ENCODE measurements around the gene PPFIA3.

The PPFIA3 gene

DNA sequence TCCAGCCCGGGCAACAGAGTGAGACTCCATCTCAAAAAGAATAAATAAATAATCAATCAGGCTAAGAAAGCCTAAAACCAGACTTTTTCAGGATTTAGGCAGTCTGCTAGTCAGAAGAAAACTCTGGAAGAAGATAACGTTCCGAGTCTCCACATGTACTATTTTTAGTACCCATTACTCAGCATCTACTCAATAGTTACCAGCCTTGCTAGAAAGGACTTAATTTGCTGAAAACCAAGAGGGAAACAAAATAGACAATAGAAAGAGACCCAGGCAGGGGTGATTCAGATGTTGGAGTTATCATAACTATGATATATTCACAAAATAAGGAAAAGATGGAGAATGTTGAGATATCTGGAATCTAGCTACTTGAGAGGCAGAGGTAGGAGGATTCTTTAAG is 8.8 kb upstream of the PPFIA3 start:
- TF ChIP-seq, protein P1, sequence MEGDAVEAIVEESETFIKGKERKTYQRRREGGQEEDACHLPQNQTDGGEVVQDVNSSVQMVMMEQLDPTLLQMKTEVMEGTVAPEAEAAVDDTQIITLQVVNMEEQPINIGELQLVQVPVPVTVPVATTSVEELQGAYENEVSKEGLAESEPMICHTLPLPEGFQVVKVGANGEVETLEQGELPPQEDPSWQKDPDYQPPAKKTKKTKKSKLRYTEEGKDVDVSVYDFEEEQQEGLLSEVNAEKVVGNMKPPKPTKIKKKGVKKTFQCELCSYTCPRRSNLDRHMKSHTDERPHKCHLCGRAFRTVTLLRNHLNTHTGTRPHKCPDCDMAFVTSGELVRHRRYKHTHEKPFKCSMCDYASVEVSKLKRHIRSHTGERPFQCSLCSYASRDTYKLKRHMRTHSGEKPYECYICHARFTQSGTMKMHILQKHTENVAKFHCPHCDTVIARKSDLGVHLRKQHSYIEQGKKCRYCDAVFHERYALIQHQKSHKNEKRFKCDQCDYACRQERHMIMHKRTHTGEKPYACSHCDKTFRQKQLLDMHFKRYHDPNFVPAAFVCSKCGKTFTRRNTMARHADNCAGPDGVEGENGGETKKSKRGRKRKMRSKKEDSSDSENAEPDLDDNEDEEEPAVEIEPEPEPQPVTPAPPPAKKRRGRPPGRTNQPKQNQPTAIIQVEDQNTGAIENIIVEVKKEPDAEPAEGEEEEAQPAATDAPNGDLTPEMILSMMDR (IDR thresholded peaks at IDR 0.05; ENCODE audit: borderline replicate concordance, insufficient read depth, low read depth, low read length), result no peak
- H3K4me3 ChIP-seq (ENCODE audit: low read depth, low read length), result no peak overlapping the region

DNA sequence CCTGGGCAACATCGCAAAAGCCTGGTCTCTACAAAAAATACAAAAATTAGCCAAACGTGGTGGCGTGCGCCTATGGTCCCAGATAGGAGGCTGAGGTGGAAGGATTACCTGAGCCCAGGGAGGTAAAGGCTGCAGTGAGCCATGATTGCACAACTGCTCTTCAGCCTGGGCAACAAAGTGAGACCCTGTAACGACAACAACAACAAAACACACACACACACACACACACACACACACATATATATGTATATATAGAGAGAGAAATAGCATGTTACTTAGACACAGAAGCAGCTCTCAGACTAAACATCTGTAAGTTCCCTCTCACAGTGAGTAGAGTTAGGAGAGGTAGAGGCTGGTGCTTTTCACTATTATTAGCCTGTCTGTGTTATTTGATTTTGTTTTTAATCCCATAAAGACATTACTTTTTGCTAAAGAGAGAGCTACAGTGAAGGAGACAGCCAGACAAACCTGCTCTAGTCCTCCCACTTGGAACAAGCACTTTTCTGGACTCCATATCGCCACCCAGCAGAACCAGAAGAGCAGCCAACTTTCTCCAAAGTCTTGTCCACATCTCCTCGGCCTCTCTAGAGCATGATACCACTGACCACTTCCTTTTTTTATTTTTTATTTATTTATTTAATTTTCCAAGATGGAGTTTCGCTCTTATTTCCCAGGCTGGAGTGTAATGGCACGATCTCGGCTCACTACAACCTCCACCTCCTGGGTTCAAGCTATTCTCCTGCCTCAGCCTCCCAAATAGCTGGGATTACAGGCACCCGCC is 7.9 kb upstream of the PPFIA3 start:
- no peak overlapping the region for H3K4me3 ChIP-seq (ENCODE audit: low read depth, low read length)
- TF ChIP-seq, protein P1 (IDR thresholded peaks at IDR 0.05; ENCODE audit: borderline replicate concordance, insufficient read depth, low read depth, low read length), result no peak

DNA sequence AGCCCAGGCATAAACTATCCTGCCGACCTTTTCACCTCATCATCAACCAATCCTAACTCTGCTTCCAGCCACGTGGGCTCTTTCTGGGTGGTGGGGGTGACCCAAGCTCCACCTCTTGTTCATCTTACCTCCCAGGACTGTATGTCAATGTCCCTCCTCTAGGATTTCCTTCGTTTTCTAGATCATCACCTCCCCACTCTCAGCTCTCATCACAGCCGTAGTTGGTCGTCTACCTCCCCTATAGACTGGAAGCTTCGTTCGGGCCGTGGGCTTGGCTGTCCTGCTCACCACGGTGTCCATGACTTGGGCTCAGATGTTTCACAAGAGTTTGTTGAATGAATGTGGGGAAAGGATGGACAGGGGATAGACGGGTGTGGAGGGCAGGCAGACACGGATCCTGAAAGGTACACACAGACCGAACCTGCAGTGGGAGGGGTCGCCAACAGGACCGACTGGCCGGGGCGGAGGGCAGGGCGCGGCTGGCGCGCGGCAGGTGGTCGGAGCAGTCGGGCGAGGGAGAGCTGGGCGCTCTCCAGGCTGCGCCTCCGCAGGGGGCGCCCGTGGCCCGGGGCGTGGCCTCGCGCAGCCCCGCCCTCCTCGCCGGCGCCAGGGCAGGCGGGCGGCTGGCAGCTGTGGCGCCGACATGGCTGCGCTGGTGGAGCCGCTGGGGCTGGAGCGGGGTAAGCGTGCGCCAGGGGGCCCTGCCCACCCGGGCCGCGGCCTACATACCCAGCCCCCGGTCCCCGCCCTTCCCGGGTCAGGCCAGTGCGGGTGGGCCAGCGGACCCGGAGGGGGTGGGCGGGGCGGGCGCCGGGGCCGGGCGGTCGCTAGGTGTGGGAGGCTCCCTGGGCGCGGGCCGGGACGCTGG is 5.3 kb upstream of the PPFIA3 start, which contains the start of gene LIN7B:
LIN7B (plus strand) TSS at position 609 of the 868 bp plus-strand sequence; CDS start at position 644, 35 bp downstream.
- TF ChIP-seq, protein P1 (IDR thresholded peaks at IDR 0.05; ENCODE audit: borderline replicate concordance, insufficient read depth, low read depth, low read length), result peak; percentile 81

DNA sequence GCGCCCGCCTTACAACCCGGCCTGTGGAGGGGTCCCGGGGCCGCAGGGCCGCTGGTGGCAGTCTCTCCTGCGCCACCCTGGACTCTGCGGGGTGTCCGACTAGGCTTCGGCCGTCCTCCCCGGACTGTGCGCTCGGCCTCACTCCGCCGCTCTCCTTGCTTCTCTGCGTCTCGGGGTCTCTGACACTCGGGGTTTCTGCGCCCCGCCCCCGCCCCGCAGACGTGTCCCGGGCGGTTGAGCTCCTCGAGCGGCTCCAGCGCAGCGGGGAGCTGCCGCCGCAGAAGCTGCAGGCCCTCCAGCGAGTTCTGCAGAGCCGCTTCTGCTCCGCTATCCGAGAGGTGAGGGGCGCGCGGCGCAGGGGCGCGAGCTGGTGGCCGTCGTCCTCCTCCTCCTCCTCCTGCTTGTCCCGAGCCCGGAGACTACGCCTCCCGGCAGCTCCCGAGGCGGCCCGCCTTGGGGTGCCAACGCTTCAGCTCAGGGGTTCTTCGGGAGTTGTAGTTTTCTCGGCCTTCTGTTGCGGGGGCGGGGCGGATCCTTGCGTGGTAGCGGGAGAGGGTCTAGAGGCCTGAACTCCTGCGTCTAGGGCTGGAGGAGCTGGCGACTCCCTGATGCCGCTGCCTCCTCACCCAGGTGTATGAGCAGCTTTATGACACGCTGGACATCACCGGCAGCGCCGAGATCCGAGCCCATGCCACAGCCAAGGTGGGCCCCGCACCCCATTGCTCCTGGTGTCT is 4.5 kb upstream of the PPFIA3 start:
- H3K4me3 ChIP-seq (ENCODE audit: low read depth, low read length), result peak overlapping the region; percentile 71
- TF ChIP-seq, protein P1 (IDR thresholded peaks at IDR 0.05; ENCODE audit: borderline replicate concordance, insufficient read depth, low read depth, low read length), result no peak

More for the DNA sequence above, 5.3 kb upstream of the PPFIA3 start, which contains the start of gene LIN7B:
- H3K4me3 ChIP-seq (ENCODE audit: low read depth, low read length), result peak within 1 kb of the TSS; percentile 71

DNA sequence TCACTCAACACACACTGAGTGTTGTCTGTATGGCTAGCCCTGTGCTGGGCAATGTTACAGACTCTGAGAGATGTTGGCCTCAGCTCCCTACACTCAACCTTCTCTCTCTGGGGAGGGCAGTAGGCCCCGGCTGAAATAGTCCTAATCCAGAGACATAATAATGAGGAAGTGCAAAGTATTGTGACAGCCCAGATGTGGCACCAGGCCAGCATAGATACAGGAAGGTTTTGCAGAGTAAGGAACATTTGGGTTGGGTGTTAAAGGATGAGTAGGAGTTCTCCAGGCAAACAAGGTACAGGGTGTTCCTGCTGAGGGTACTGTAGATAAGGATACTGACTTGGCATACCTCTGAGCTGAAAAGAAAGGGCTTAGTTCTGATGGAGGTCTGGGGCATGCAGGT is 2.8 kb upstream of the PPFIA3 start:
- TF ChIP-seq, protein P1 (IDR thresholded peaks at IDR 0.05; ENCODE audit: borderline replicate concordance, insufficient read depth, low read depth, low read length), result no peak
- no peak overlapping the region for H3K4me3 ChIP-seq (ENCODE audit: low read depth, low read length)

DNA sequence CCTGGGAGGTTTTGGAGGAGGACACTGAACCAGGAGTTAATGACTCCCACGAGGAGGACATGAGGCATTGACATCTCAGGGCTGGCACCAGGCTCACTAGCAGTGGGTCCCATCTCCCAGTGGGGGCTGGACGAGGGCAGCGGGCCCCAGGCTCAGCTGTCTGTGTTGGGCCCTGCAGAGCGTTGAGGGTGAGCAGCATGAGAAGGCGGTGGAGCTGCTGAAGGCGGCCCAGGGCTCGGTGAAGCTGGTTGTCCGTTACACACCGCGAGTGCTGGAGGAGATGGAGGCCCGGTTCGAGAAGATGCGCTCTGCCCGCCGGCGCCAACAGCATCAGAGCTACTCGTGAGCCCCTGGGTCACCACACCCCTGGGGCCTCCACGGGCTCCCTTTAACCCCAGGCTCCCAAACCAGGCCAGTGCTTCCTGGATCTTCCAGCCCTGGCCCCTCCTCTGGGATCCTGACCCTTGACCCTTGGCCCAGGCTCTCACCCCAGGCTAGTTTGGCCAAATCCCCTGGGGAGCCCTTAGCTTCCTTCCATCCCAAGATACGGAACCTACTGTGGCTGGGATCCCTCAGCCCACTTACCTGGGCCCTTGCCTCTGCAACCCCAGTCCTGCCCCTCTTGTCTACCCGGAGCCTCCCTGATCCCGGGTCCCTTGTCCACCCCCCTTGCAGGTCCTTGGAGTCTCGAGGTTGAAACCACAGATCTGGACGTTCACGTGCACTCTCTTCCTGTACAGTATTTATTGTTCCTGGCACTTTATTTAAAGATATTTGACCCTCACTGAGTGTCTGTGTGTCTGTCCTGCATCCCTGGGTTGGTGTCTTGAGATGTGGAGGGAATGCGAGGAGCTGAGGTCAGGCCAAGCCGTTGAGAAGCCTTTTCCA is 1.4 kb upstream of the PPFIA3 start:
- H3K4me3 ChIP-seq (ENCODE audit: low read depth, low read length), result peak overlapping the region; percentile 71
- TF ChIP-seq, protein P1 (IDR thresholded peaks at IDR 0.05; ENCODE audit: borderline replicate concordance, insufficient read depth, low read depth, low read length), result no peak

Measured in GM12875 (cell line).